Left ventricle myocardium superior (tissue), 1 donor: Measurements from ENCODE around the gene RGS16. TPM values are rescaled to one million over a fixed set of nuclear protein-coding genes. Genes with fewer than 3 reads are reported as not detected.

Source experiments
- ATAC-seq: fragments of 200-7000 bp; cut with Tn5 transposase; one replicate; pipeline ENCODE4 v1.9.1; 2020; ENCODE audit warnings: mild to moderate bottlenecking, moderate library complexity
- DNase-seq: peaks from one replicate; pipeline ENCODE4 v3.0.0-alpha.2; 2020
- intact Hi-C: fragments of 100-400 bp; cut with micrococcal nuclease; formaldehyde crosslinking; loops from one replicate; pipeline ENCODE4 v1.11.0; 2022
- total RNA-seq: library from RNA; stranded (reverse); fragmentation: NEBNext Ultra II Directional; extraction: Animal tissue kit (Norgen Biotek cat#: 25700); gene quantifications from one replicate; pipeline ENCODE4 v1.2.1, GENCODE V29; 2021
- donor health status: DM: no; HTN: yes; CAD: no; lungs with severe emphysema.

The RGS16 gene
- total RNA-seq, 1 donor from 2014 or later = 1.1 TPM

GRCh38 chr1:182589931-182590330 lies 14.3 kb downstream of the RGS16 start:
- DNase-seq = no peak
- no peak for ATAC-seq
- intact Hi-C loops = loop anchor here (10.0 kb wide), 1 partner anchor 145 kb away; no protein-coding TSS in a partner anchor

DNA sequence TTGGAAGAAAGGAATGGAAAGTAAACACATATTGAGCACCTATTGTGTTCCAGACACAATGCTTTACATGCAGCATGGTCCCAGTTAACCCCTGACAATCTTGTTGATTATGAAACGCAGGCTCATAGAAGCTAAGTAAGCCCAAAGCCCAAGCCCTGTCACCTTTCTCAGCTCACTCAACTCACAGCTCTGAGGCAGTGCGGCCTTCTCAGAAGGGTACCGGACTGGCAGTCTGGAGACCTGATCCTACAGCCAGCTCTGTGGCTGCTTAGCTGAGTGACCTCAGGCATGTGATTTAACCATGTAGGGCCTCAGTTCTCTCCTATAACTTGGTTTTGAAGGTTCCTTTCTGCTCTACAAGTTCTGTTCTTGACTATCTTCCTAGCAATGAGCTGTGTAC lies 14.7 kb downstream of the RGS16 start:
- intact Hi-C loops = no loop called here
- no peak for DNase-seq
- ATAC-seq = no peak

GRCh38 chr1:182588500-182589396 lies 15.4 kb downstream of the RGS16 start, which contains the start of gene RNASEL:
TSS of gene RNASEL (minus strand) at chr1:182589256. CDS start at chr1:182586806, 2,450 bp downstream.
- intact Hi-C loops = no loop called here
- ATAC-seq = peak; percentile 94

GRCh38 chr1:182587666-182588499 lies 16.3 kb downstream of the RGS16 start:
- intact Hi-C loops = no loop called here
- ATAC-seq = no peak

More at GRCh38 chr1:182588500-182589396, 15.4 kb downstream of the RGS16 start, which contains the start of gene RNASEL:
- DNase-seq = peak; percentile 78

GRCh38 chr1:182587093-182587492 lies 17.1 kb downstream of the RGS16 start:
- intact Hi-C loops = no loop called here
- no peak for DNase-seq
- ATAC-seq = no peak

More at GRCh38 chr1:182587666-182588499, 16.3 kb downstream of the RGS16 start:
- no peak for DNase-seq

DNA sequence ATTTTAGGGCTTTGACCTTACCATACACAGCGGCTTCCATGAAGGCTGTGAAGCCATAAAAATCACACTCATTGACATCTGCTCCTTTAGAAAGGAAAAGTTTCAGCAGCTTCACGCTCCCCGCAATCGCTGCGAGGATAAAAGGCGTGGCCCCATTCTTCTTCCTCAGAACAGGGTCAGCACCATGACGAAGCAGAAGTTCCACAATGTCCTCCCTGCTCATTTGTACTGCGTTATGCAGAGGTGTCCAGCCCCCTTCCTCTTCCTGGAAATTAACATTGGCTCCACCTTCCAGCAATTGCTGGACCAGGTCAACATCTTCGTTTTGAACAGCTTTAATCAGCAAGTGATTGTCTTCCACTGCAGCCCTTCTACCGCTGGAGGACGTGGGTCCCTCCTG lies 17.8 kb downstream of the RGS16 start:
- no peak for DNase-seq
- intact Hi-C loops = no loop called here
- no peak for ATAC-seq

DNA sequence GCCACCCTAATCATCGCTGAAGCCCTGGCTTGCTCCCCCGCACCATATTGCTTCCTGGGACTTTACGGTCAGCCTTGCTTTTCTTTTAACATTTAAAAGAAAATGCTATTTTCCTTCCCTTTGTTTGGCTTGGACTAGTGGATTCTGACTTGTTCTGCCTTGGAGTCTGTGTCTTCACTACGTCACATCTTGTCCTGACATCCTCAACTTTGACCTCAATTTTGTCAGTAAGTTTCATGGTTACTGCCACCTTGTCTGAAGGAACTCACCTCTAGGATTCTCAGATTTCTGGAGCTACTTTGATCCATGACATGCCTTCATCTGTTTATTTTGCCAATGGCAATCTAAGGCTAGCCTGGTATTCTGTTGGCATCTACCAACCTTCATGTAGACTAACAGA lies 19.4 kb downstream of the RGS16 start:
- intact Hi-C loops = no loop called here
- no peak for ATAC-seq
- no peak for DNase-seq

DNA sequence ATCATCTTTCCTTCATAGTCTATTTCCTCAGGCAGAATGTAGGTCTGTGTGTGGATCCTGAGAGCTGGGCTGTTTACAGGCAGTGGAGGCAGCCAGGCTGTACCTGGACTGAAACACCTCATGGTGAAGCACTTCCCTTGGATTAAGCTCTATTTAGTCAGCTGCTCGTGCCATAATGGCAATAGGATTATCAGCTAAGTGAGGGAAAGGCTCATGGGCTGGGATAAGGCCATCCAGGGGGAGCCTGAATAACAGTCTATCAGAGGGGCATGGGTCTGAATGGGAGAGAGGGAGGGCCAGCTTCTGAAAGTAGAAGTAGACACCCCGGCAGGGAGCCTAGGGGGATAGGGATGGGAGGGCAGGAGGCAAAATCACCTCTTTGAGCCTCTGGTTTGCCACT lies 23.5 kb downstream of the RGS16 start:
- no peak for DNase-seq
- no peak for ATAC-seq
- intact Hi-C loops = no loop called here

DNA sequence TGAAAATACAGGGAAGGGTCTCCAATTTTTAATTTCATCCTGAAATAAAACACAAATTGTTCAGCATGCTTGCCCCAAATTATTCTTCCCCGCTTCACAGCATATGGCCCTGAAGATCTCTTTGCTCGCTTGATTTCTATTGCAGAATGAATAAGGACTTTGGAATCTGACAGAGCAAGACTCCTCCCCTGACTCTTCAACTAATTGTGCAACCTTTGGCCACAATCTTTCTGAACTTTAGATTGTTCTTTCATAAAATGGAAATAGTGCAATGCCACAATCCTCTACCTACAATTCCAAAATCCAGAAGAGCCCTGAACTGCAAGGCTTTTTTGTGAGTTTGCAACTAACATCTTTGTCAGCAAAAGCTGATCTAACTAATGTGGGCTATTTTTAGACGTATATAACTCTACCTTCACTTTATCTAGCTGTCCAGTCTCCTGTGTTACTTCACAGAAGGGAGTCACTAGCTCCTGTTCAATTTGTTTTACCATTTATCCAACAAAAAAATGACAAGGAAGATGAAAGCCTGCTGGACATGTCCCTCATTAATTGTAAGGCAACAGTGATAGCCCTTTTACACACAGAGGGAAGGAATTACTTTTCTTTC lies 28.5 kb downstream of the RGS16 start:
- DNase-seq (no peak), ATAC-seq (peak; percentile 62)
- intact Hi-C loops = no loop called here

GRCh38 chr1:182574156-182574555 lies 30.0 kb downstream of the RGS16 start:
- ATAC-seq (no peak), DNase-seq (no peak)
- intact Hi-C loops = no loop called here

DNA sequence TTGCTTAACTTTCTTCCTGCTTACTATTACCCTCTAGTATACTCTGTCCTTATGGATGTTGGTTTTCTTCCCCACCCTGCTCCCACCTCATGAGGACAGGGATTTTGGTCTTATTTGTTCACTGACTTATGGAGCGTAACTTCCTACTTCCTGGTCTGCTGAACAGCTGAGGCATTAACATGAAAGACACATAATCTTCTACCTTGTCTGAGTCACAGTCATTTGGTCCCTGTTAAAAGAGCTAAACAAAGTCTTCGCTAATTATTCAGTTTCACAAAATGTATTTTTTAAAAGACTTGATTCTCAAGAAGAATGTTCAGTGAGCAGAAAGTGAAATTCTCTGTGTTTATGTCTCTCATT lies 33.6 kb downstream of the RGS16 start:
- intact Hi-C loops = no loop called here
- no peak for DNase-seq
- no peak for ATAC-seq

DNA sequence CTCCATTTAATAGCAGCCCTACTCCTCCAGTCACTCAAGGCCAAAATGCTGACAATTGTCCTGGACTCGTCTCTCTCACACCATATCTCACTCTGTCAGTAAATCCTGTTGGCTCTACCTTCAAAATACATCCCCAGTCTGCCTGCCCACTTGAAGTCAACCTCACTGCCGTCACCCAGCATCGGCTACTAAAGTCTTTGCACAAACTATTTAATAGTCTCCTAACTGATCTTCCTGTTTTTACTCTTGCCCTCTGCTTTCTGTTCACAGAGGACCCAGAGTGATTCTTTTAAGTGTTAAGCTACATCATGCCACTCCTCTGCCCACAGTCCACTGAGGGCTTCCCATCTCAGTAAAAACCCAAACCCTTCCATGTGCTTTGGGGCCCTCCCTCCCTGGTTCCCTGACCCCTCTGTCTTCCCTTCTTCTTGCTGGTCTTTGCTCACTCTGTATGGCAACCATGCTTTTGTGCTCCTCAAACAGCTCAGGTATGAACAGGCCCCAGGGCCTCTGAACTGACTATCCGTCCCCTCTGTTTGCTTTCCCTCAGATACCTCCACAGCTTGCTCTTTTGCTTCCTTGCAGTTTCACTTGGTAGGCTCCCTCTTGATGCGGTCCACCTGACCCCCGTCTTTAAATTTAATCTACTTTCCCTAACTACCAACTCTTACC lies 34.1 kb downstream of the RGS16 start:
- intact Hi-C loops = no loop called here
- DNase-seq (no peak), ATAC-seq (no peak)

GRCh38 chr1:182568647-182569284 lies 35.4 kb downstream of the RGS16 start:
- ATAC-seq = no peak
- DNase-seq = no peak
- intact Hi-C loops = no loop called here

GRCh38 chr1:182567629-182568028 lies 36.6 kb downstream of the RGS16 start:
- intact Hi-C loops = no loop called here
- DNase-seq (no peak), ATAC-seq (no peak)

GRCh38 chr1:182565537-182565936 lies 38.7 kb downstream of the RGS16 start:
- ATAC-seq (no peak), DNase-seq (no peak)
- intact Hi-C loops = no loop called here

DNA sequence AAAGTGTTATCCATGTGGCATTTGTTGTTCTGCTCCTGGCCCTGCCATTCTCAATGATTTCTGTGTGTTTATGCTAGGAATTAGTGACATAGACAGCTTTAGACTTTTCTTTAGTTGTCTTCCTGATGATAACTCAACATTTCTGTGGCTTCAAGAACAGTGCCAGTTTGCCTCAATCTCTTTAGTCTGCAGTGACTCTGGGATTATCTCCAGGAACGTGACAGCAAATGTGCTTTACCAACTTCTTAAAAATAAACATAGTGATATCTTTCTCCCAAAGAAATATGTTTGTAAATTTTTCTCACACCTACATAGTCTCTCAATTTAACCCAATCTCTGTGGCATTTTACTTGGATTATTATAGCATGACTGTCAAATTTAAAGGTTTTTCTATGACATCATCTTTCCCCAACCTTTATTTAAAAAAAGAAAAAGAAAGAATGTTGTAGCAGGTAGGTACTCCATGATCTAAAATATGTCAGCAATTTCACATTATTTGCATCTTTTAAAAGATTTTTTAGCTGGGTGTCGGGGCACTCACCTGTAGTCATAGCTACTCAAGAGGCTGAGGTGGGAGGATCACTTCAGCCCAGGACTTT lies 39.7 kb downstream of the RGS16 start:
- intact Hi-C loops = no loop called here
- ATAC-seq (no peak), DNase-seq (no peak)

GRCh38 chr1:182563095-182563494 lies 41.1 kb downstream of the RGS16 start:
- ATAC-seq (no peak), DNase-seq (no peak)
- intact Hi-C loops = no loop called here

GRCh38 chr1:182561456-182561855 lies 42.7 kb downstream of the RGS16 start:
- ATAC-seq (no peak), DNase-seq (no peak)
- intact Hi-C loops = no loop called here
